NCI-H2107 (cell line): Measurements from ENCODE around the gene COX4I2.

Experiments used
- DNase-seq: peaks from one replicate; lab custom pipeline; 2025; lab: John Stamatoyannopoulos, UW

The COX4I2 gene

GRCh38 chr20:31677553-31678260 is 40.0 kb downstream of the COX4I2 start:
- DNase-seq: no peak

- no peak for DNase-seq
Measured at GRCh38 chr20:31678389-31679356, 41.0 kb downstream of the COX4I2 start.

DNA sequence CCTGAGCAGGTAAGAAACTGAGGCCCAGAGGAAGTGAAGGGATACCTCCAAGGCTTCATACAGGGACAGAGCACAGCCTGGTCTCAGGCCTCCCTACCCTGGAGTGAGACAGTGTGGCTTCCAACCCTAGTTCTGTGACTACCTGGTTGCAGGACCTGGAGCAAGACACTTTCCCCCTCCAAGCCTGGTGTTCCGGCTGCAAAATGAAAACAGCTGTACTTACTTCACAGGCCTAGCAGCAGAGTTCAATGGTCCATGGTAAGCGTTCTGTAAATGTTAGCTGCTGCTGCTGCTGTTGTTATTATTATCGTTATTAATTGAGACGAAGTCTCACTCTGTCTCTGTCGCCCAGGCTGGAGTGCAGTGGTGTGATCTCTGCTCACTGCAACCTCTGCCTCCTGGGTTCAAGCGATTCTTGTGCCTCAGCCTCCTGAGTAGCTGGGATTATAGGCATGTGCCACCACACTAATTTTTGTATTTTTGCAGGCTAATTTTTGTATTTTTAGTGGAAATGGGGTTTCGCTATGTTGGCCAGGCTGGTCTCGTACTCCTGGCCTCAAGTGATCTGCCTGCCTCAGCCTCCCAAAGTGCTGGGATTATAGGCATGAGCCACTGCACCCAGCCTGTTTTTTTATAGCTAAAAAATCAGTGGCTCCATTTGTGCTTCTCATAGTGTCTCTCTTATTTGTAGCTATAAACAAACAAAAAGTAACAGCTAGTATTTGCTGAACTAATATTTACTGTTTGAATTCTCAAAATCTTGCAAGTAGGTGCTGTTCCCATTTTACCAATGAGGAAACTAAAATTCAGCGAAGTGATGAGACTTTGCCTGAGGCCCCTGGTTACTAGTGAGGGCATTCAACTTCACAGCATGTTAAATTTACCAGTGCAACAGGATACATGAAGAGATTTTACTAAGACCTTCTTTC is 41.9 kb downstream of the COX4I2 start:
- DNase-seq: no peak

DNA sequence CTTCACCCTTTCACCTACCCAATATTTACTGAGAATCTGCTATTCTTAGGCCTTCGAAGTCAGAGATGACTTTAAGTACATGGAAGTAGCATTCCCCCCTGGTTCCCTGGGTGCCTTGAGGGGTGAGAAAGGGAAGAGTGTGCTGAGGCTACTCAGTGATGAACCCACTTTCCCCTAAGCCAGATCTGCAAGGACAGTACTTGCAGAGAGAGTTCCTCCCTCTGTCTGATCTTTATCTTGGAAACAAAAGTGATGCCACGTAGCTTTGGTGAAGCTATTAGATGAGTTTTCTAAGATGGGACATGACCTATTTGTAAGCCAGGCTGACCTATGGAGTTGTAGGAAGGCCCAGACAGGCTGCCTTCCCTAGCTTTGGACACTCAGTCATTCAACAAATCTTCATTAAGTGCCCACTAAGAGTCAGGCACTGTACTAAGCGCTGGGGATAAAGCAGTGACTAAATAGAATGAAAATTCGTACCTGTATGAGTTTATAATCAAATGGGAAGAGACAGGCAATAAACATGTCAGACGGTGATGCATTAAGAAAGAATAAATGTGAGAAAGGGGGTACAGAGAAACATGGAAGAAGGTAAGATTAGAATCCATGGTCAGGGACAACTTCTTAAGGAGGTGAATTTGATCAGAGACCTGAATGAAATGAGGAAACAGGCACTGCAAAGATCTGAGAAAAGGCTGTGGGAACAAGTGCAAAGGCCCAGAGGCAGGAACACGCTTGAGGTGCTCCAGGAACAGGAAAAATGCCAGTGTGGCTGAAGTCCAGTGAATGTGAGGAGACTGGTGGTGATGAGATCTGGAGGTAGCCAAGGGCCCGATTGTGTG is 42.8 kb downstream of the COX4I2 start:
- no peak for DNase-seq

DNA sequence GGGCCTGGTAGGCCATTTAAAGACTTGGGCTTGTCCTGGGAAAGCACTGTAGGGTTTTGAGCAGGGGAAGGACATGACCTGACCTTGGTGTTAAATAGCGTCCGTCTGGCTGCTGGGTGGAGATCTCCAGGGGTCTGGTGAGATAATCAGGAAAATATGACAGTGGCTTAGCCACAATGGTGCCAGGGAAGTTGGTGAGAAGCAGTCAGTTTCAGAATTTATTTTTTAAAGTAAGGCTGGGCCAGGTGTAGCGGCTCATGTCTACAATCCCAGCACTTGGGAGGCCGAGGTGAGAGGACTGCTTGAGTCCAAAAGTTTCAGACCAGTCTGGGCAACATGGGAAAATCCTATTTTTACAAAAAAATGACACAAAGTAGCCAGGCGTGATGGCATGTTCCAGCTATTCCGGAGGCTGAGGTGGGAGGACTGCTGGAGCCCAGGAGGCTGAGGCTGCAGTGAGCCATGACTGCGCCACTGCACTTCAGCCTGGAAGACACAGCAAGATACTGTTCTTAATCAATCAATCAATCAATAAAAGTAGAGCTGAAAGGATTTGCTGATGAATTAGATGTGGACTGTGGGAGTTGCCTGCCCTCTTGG is 43.5 kb downstream of the COX4I2 start:
- DNase-seq: no peak

GRCh38 chr20:31681769-31682168 is 44.1 kb downstream of the COX4I2 start:
- DNase-seq: no peak

DNA sequence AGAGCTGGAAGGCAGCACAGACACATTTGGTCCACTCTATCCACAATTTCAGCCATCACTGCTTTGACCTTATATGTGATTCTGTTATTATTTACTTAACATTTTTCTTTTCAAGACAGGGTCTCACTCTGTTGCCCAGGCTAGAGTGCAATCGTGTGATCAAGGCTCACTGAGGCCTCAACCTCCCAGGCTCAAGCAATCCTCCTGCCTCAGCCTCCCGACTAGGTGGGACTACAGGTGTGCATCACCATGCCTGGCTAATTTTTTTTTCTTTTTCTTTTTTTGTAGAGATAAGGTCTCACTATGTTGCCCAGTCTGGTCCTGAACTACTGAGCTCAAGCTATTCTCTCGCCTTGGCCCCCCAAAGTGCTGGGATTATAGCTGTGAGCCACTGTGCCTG is 44.6 kb downstream of the COX4I2 start:
- no peak for DNase-seq

DNA sequence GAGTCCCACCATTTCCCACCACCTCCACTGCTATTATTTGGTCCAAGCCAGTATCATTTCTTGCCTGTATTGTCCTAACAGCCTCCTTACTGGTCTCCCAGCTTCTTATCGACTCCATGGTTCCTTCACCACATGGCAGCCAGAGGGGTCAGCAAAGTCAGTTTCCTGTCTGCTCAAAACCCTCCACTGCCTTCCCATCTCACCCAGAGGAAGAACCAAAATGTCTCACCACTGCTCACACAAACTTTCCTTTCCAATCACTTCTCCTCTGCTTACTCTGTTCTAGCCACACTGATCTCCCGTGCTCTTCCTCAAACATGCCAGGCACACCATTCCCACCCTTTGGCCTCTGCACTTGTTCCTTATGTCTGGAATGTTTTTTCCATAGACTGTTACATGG is 45.2 kb downstream of the COX4I2 start:
- no peak for DNase-seq

- no peak for DNase-seq
Measured at GRCh38 chr20:31684153-31685015, 46.7 kb downstream of the COX4I2 start.

GRCh38 chr20:31685853-31686643 is 48.3 kb downstream of the COX4I2 start:
- no peak for DNase-seq

- DNase-seq: no peak
Measured at GRCh38 chr20:31687777-31688176, 50.1 kb downstream of the COX4I2 start.

DNA sequence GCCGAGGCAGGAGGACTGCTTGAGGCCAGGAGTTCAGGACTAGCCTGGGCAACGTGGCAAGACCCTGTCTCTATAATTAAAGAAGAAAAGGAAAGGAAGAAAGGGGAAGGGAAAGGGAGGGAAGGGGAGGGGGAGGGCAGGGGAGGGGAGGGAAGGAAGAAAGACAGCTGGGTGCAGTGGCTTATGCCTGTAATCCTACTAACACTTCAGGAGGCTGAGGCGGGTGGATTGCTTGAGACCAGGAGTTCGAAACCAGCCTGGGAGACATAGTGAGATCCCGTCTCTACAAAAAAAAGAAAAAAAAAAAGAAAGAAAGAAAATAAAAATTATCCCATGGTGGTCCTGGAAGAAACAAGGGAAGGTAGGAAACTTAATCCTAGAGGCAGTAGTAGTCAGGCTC is 51.4 kb downstream of the COX4I2 start:
- no peak for DNase-seq

- no peak for DNase-seq
Measured at GRCh38 chr20:31690124-31690666, 52.5 kb downstream of the COX4I2 start.

- DNase-seq: no peak
Measured at GRCh38 chr20:31691646-31692275, 54.0 kb downstream of the COX4I2 start.

DNA sequence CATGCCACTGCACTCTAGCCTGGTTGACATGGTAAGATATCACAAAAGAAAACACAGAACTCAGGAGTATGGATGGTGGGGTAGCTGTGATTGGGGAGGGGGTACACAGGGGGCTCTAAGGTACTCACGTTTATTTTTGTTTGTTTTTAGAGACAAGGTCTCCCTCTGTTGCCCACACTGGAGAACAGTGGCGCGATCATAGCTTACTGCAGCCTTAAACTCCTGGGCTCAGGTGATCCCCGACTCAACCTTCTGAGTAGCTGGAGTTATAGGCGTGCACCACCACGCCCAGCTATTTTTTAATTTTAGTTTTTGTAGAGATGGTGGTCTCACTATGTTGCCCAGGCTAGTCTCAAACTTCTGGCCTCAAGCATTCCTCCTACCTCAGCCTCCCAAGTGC is 55.7 kb downstream of the COX4I2 start:
- no peak for DNase-seq

DNA sequence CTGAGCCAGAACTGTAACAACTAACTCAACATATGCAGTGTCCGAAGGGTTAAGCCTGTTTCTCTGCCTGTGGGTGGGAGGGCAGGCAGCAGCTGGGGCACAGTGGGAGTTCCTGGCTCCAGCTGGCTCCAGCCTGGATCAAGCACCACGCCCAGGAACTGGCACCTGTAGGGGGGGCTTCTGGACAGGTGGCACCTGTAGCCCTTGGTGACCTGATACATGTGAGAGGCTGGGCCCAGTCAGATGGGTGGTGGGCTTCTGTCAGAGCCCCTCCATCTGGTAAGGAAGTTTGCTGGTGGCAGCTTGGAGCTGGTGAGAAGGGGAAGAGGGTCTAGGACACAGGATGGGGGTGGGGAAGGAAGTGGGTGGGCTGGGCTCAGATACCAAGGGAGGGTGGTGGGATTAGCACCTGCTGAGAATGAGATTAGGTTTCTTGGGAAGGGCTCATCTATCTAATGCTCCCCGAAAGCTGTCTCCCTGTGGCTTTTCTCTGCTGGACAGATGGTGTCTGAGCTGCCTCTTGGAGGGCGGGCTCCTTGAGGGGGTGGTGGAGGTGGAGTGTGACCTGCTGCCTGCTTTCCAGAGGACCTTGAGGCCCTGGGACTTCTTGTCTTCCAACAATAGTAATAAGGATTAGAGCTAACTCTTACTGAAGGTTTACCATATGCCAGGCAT is 56.4 kb downstream of the COX4I2 start:
- no peak for DNase-seq
